IPS-18a (cell line): Measurements from ENCODE around the gene GNG4.
"Not testable (repeated sequence)": the region's sequence is repeated elsewhere in the genome, so short reads cannot be mapped to it uniquely, and the experiment has no call there.

Experiments
- H3K27ac ChIP-seq: one replicate; pipeline ENCODE4 v1.5.1; 2013; ENCODE audit warnings: low read length
- H3K27me3 ChIP-seq: one replicate; pipeline ENCODE4 v1.6.1; 2013; ENCODE audit warnings: mild to moderate bottlenecking, low read length; ENCODE audit not compliant: control insufficient read depth, insufficient read depth
- H3K36me3 ChIP-seq: one replicate; pipeline ENCODE4 v1.6.1; 2013; ENCODE audit warnings: low read depth, low read length; ENCODE audit not compliant: control insufficient read depth
- H3K4me1 ChIP-seq: one replicate; pipeline ENCODE4 v1.6.1; 2013; ENCODE audit warnings: low read depth, low read length; ENCODE audit not compliant: control insufficient read depth
- H3K4me3 ChIP-seq: one replicate; pipeline ENCODE4 v1.5.1; 2013; ENCODE audit warnings: low read length
- H3K9ac ChIP-seq: one replicate; pipeline ENCODE4 v1.6.1; 2013; ENCODE audit warnings: mild to moderate bottlenecking, low read length, moderate library complexity
- H3K9me3 ChIP-seq: one replicate; pipeline ENCODE4 v1.6.1; 2013; ENCODE audit warnings: low read depth, low read length; ENCODE audit not compliant: control insufficient read depth

The GNG4 gene

GRCh38 chr1:235594281-235594895 is 55.2 kb downstream of the GNG4 start:
- H3K4me1 ChIP-seq, H3K4me3 ChIP-seq, H3K27me3 ChIP-seq, H3K27ac ChIP-seq, H3K36me3 ChIP-seq, H3K9ac ChIP-seq, H3K9me3 ChIP-seq: not testable (repeated sequence)

DNA sequence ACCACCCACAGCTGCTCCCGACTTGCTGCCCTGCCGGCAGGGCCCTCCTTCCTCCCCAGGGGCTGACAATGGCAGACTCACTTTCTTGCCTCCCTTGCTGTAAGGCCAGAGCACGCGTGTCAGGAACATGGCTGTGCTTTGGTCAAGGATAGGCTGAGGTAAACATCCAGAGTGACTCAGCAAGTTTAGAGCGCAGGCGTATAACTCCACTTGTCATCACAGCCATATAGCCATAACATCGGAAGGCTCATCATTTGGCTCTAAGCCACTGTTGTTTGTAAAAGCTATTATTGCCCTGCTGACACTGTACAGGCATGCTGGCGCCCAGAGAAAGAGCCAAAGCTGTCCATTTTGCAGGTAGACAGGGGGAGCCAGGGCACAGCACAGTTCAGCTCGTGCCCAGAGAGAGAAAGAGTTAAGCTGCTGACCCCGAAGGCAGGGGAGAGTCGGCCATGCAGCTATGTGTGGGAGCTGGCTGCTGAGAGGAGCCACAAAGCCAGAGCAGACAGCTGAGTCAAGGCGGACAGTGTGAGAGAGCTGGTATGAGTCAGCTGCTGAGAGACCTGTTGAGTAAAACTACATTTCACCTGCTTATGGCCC is 60.6 kb downstream of the GNG4 start:
- no peaks in the 10 kb centered on the region for H3K36me3 ChIP-seq

GRCh38 chr1:235588156-235588555 is 61.4 kb downstream of the GNG4 start:
- Histone ChIP-seq H3K9me3 (peaks cover 5% of the 10 kb centered on the region), H3K4me1 (no peaks in the 10 kb centered on the region), H3K4me3 (no peak overlapping the region), H3K36me3 (peaks cover 5% of the 10 kb centered on the region), H3K27me3 (no peaks in the 10 kb centered on the region), H3K27ac (no peak overlapping the region), H3K9ac (no peak overlapping the region)

More for the DNA sequence above, 60.6 kb downstream of the GNG4 start:
- Histone ChIP-seq H3K9me3 (peaks cover 5% of the 10 kb centered on the region), H3K27ac (no peak overlapping the region), H3K4me3 (no peak overlapping the region), H3K4me1 (no peaks in the 10 kb centered on the region), H3K9ac (no peak overlapping the region), H3K27me3 (no peaks in the 10 kb centered on the region)

DNA sequence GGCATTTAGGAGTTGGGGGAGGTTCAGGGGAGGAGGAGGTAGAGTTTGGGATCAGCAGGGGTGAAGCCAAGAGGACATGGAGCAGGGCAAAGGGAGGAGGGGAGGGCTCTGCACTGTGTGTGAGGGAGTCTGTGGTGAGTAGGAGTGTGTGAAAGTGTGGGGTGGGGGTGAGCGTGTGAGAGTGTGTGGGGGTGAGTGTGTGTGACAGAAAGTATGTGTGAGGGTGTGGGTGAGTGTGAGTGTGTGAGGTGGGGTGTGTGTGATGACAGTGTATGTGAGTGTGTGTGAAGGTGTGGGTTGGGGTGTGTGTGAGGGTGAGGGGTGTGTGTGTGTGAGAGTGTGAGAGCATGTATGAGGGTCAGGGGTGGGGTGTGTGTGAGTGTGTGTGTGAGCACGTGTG is 62.6 kb downstream of the GNG4 start:
- Histone ChIP-seq H3K27ac (no peak overlapping the region), H3K9me3 (peaks cover 5% of the 10 kb centered on the region), H3K4me3 (no peak overlapping the region), H3K27me3 (no peaks in the 10 kb centered on the region), H3K36me3 (peaks cover 7% of the 10 kb centered on the region), H3K4me1 (no peaks in the 10 kb centered on the region), H3K9ac (no peak overlapping the region)

- Histone ChIP-seq H3K36me3 (peaks cover 7% of the 10 kb centered on the region), H3K27me3 (no peaks in the 10 kb centered on the region), H3K4me1 (no peaks in the 10 kb centered on the region), H3K27ac (no peak overlapping the region), H3K4me3 (no peak overlapping the region), H3K9me3 (peaks cover 5% of the 10 kb centered on the region), H3K9ac (no peak overlapping the region)
These were observed 63.2 kb downstream of the GNG4 start for GRCh38 chr1:235586413-235586812.

- Histone ChIP-seq H3K9me3 (peaks cover 5% of the 10 kb centered on the region), H3K36me3 (peaks cover 8% of the 10 kb centered on the region), H3K27ac (no peak overlapping the region)
These were observed 64.6 kb downstream of the GNG4 start for GRCh38 chr1:235584973-235585372.

GRCh38 chr1:235583511-235584001 is 66.0 kb downstream of the GNG4 start:
- no peaks in the 10 kb centered on the region for H3K9me3 ChIP-seq
- H3K4me1 ChIP-seq, result no peaks in the 10 kb centered on the region
- H3K9ac ChIP-seq, result no peak overlapping the region
- H3K36me3 ChIP-seq, result peaks cover 10% of the 10 kb centered on the region
- no peak overlapping the region for H3K27ac ChIP-seq
- H3K4me3 ChIP-seq, result no peak overlapping the region
- no peaks in the 10 kb centered on the region for H3K27me3 ChIP-seq

More at GRCh38 chr1:235584973-235585372, 64.6 kb downstream of the GNG4 start:
- Histone ChIP-seq H3K4me3 (no peak overlapping the region), H3K27me3 (no peaks in the 10 kb centered on the region), H3K4me1 (no peaks in the 10 kb centered on the region), H3K9ac (no peak overlapping the region)

DNA sequence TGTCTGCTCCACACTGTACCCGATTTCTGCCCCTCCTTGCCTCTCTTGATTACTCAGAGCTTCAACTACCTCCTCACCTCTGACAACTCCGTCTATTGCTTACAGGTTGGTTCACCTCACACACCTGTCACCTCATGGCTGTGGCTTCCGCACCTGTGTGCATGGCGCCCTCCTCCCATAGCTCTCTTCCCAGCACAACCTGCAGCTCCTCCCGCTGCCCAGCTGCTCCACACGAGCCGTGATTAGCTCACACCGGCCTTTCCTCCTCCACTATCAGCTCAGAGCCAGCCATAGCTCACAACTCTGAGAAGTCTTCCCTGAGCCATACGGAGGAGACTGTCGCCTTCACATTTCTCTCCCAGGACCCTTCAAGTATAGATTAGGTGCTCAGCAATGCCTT is 67.5 kb downstream of the GNG4 start:
- Histone ChIP-seq H3K4me1 (no peaks in the 10 kb centered on the region), H3K27ac (no peak overlapping the region), H3K9ac (no peak overlapping the region), H3K27me3 (no peaks in the 10 kb centered on the region), H3K36me3 (peaks cover 10% of the 10 kb centered on the region), H3K9me3 (no peaks in the 10 kb centered on the region), H3K4me3 (no peak overlapping the region)

- H3K9me3 ChIP-seq, result no peaks in the 10 kb centered on the region
- no peak overlapping the region for H3K27ac ChIP-seq
- no peaks in the 10 kb centered on the region for H3K27me3 ChIP-seq
- H3K9ac ChIP-seq, result no peak overlapping the region
- H3K36me3 ChIP-seq, result peaks cover 10% of the 10 kb centered on the region
- H3K4me1 ChIP-seq, result no peaks in the 10 kb centered on the region
- H3K4me3 ChIP-seq, result no peak overlapping the region
These were observed 69.7 kb downstream of the GNG4 start for GRCh38 chr1:235579891-235580290.

DNA sequence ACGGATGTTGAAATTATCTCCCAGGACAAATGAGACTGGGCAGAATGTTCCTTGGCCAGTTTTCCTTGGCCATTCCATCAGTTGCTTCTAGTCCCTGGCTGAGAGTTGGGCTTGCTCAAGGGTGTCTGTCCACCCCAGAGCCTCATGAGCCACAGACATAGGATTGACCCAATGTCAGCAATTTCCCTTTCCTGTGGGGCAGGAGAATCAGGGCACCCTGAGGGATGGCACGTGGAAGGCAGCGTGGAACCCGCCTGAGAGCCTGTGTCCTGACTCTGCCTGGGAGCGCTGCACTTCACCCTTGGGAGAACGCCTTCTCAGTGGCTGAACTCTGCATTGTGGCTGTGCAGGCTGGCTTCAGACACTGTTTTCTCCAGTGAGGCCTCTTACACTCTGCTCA is 74.0 kb downstream of the GNG4 start:
- no peak overlapping the region for H3K27ac ChIP-seq
- no peak overlapping the region for H3K9ac ChIP-seq
- no peak overlapping the region for H3K4me3 ChIP-seq
- H3K4me1 ChIP-seq, result no peaks in the 10 kb centered on the region
- no peaks in the 10 kb centered on the region for H3K9me3 ChIP-seq
- peaks cover 3% of the 10 kb centered on the region for H3K36me3 ChIP-seq
- no peaks in the 10 kb centered on the region for H3K27me3 ChIP-seq

- no peaks in the 10 kb centered on the region for H3K9me3 ChIP-seq
- no peaks in the 10 kb centered on the region for H3K4me1 ChIP-seq
- H3K27ac ChIP-seq, result no peak overlapping the region
- no peak overlapping the region for H3K9ac ChIP-seq
- H3K4me3 ChIP-seq, result no peak overlapping the region
- no peaks in the 10 kb centered on the region for H3K27me3 ChIP-seq
- H3K36me3 ChIP-seq, result no peaks in the 10 kb centered on the region
These were observed 75.7 kb downstream of the GNG4 start for GRCh38 chr1:235573880-235574279.

- H3K27ac ChIP-seq, H3K36me3 ChIP-seq, H3K27me3 ChIP-seq, H3K9me3 ChIP-seq, H3K4me1 ChIP-seq, H3K9ac ChIP-seq, H3K4me3 ChIP-seq: not testable (repeated sequence)
These were observed 76.6 kb downstream of the GNG4 start for GRCh38 chr1:235572971-235573370.
